GM19455 (cell line): ENCODE results near the gene ACSF3.
"Not testable (repeated sequence)": the region's sequence is repeated elsewhere in the genome, so short reads cannot be mapped to it uniquely, and the experiment has no call there.

Experiments
- ATAC-seq: cut with Tn5 transposase; IDR thresholded peaks from one replicate; pipeline ENCODE4 v1.9.1; 2021; ENCODE audit not compliant: unreplicated experiment

Gene ACSF3

DNA sequence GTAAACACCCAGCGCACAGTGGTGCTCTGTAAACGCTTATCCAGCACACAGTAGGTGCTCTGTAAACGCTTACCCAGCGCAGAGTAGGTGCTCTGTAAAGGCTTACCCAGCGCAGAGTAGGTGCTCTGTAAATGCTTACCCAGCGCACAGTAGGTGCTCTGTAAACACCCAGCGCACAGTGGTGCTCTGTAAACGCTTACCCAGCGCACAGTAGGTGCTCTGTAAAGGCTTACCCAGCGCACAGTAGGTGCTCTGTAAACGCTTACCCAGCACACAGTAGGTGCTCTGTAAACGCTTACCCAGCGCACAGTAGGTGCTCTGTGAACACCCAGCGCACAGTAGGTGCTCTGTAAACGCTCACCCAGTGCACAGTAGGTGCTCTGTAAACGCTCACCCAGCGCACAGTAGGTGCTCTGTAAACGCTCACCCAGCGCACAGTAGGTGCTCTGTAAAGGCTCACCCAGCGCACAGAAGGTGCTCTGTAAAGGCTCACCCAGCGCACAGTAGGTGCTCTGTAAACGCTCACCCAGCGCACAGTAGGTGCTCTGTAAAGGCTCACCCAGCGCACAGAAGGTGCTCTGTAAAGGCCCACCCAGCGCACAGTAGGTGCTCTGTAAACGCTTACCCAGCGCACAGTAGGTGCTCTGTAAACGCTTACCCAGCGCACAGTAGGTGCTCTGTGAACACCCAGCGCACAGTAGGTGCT is 92.4 kb downstream of the ACSF3 start:
- not testable (repeated sequence) for ATAC-seq

GRCh38 chr16:89186593-89187031 is 93.0 kb downstream of the ACSF3 start:
- ATAC-seq = not testable (repeated sequence)

DNA sequence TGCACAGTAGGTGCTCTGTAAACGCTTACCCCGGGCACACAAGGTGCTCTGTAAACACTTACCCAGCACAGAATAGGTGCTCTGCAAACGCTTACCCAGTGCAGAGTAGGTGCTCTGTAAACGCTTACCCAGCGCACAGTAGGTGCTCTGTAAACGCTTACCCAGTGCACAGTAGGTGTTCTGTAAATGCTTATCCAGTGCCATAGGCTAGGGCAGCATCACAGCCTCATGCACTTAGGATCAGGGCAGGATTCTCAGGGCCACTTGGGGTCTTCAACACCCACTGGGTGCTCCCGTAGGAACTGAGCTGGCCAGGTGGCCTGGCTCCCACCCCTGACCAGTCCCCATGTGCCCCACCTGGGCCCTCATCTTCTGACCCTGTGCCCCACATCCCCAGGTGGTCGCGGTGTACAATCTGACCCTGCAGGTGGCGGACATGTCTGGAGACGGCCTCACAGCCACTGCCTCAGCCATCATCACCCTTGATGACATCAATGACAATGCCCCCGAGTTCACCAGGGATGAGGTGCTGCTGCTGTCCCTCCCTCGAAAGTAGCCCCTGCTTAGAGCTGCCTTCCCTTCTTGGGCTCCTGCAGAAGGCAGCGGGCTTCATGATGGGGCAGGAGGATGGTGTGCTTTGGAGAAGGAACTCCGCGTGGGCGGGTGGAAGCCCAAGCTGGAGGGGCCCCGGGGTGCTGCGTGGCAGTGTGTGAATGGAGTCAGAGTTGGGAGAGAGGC is 93.5 kb downstream of the ACSF3 start:
- no peak for ATAC-seq

GRCh38 chr16:89187770-89188392 is 94.2 kb downstream of the ACSF3 start:
- ATAC-seq = no peak

- ATAC-seq = not testable (repeated sequence)
Observed at GRCh38 chr16:89188471-89189357, 95.1 kb downstream of the ACSF3 start.

GRCh38 chr16:89189358-89190025 is 95.8 kb downstream of the ACSF3 start:
- ATAC-seq = no peak

GRCh38 chr16:89190150-89190958 is 96.7 kb downstream of the ACSF3 start:
- ATAC-seq = no peak

DNA sequence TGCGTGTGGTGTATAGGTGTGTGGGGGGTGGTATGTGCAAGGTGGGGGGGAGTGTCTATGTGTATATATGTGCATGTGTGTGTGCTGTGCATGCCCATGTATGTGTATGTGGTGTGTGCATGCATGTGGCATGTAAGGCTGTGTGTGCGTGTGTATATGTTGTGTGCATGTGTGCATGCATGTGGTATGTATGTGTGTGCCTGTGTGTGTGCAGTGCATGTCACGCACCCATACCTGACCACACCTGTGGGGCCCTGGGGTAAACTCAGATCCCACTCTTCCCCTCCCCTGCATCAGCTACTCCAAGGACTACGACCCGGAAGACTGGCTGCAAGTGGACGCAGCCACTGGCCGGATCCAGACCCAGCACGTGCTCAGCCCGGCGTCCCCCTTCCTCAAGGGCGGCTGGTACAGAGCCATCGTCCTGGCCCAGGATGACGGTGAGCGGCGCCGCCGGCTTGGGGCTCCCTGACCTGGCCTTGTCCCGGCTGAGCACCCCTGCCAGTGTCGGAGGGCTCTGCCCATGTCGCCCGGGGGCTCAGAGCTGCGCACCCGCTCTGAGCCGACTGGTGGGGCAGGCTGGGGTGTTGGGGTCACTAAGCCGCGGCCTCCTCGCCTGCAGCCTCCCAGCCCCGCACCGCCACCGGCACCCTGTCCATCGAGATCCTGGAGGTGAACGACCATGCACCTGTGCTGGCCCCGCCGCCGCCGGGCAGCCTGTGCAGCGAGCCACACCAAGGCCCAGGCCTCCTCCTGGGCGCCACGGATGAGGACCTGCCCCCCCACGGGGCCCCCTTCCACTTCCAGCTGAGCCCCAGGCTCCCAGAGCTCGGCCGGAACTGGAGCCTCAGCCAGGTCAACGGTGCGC is 97.6 kb downstream of the ACSF3 start:
- no peak for ATAC-seq

DNA sequence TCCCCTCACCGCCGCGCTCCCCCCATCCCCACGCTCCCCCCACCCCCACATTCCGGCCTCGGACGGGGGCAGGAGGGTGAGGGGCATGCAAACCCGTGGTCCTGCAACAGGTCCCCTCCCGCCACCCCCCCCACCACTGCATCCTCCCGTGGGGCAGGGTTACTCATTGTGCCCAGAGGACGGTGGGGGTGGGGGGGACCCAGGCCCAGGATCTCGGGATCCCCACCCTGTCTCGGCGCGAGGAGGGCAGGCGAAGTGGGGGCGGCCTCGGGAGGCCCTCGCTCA is 98.2 kb downstream of the ACSF3 start:
- ATAC-seq = no peak

- not testable (repeated sequence) for ATAC-seq
Observed at GRCh38 chr16:89192186-89192955, 98.7 kb downstream of the ACSF3 start.

DNA sequence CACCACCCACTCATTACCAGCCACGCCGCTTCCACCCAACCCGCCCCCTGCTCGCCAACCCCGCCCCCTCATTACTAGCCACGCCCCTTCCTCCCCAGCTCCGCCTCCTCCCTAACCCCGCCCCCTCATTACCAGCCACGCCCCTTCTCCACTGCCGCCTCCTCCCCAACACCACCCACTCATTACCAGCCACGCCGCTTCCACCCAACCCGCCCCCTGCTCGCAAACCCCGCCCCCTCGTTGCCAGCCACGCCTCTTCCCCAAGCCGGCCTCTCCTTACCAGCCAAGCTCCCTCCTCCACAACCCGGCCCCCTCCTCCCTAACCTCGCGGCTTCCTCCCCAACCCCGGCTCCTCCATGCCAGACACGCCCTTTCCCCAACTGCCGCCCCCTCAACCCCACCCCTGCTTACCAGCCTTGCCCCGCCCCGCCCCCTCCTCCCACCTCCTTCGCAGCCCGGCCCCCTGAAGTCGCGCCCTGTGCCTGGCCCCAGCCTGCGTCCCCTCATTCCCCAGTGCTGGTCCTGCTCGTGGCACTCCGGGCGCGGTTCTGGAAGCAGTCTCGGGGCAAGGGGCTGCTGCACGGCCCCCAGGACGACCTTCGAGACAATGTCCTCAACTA is 99.4 kb downstream of the ACSF3 start:
- ATAC-seq = no peak

DNA sequence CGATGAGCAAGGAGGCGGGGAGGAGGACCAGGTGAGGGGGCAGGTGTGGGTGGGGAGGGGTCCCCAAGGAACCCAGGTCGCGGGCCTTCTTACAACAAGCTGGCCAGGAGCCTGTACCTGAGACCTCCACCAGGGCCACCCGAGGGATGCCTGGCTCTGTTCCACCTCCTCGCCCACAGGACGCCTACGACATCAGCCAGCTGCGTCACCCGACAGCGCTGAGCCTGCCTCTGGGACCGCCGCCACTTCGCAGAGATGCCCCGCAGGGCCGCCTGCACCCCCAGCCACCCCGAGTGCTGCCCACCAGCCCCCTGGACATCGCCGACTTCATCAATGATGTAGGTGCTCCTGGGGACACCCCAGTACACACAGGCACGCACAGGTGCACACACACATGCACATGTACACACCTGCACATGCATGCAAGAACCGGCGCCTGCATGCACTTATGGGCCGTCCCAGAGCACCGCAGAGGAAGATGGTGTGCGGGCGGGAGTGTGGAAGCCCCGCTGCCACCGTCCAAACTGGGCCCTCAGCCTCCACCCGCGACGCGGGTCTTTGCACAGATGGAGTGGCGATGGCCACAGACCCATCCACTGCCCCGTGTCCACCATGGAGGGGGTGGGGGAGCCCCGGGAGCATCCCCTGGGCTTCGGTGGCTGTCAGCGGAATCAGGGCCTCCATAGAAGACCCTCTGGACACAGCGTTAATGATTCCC is 100.1 kb downstream of the ACSF3 start:
- no peak for ATAC-seq

DNA sequence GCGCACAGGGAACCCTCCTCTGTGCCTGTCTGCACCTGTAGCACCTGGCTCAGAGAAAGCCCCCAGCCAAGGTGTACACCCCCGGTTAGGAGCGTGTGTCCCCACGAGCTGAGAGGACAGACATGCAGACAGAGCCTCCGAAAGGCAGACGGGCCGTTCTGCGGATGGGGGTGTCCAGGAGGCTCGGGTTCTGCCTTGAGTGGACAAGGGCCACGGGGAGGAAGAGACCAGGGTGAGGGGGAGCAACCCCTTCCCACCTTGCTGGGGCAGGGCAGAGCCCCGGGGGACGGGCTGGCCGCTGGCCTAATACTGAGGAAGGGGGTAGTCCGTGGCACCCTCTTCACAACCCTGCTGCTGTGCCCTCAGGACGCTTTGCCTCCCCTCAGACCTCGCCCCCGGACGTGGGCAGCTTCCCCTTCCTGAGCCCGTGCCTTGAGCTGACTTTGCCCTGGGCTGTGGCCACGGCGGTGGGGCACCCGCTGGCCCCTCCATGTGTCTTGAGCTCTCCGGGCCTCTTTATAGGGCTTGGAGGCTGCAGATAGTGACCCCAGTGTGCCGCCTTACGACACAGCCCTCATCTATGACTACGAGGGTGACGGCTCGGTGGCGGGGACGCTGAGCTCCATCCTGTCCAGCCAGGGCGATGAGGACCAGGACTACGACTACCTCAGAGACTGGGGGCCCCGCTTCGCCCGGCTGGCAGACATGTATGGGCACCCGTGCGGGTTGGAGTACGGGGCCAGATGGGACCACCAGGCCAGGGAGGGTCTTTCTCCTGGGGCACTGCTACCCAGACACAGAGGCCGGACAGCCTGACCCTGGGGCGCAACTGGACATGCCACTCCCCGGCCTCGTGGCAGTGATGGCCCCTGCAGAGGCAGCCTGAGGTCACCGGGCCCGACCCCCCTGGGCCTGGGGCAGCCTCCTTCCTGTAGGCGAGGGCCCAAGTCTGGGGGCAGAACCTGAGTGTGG is 101.0 kb downstream of the ACSF3 start:
- ATAC-seq = no peak

DNA sequence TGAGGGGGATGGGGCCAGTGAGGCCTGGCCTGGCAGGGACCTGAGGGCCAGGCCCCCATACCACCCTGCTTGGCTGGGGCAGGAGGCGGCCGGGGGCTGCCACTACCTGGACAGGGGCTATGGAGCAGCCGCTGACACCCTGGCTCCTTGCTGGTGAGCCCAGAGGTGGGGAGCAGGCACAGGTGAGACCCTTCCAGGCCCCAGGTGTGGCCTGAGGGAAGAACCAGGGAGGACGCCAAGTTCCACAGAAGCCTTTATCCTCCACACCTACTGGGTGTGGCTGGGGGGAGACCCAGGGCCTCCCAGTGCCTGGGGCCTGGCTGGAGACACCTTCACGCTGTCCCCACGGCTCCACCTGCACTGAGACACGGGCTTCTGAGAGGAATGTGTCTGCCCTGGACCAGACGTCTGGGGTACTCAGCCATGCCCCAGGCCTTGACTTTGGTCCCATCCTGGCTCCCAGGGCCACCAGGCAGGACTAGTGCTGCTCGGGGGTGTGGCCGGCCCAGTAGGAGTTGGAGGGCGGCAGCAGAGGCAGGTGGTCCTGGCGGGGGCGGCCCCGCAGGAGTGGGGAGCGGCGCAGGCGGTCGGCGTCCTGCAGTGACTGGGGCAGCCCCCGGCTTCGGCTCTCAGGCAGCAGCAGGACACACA is 102.0 kb downstream of the ACSF3 start:
- ATAC-seq = no peak

- no peak for ATAC-seq
Observed at GRCh38 chr16:89197033-89197632, 103.5 kb downstream of the ACSF3 start.
